Stimulated activated CD4-positive, alpha-beta T cell treated with anti-CD3 and anti-CD28 coated beads, Interleukin-2, amount 100 ng/mL, for 4 hours (primary cell): ENCODE data around the gene CCDC183.
"Not testable (repeated sequence)": the region's sequence is repeated elsewhere in the genome, so short reads cannot be mapped to it uniquely, and the experiment has no call there.

ENCODE experiments used
- DNase-seq: peaks from one replicate; pipeline ENCODE4 v3.0.0-alpha.2; 2020; ENCODE audit warnings: low read depth

The CCDC183 gene

DNA sequence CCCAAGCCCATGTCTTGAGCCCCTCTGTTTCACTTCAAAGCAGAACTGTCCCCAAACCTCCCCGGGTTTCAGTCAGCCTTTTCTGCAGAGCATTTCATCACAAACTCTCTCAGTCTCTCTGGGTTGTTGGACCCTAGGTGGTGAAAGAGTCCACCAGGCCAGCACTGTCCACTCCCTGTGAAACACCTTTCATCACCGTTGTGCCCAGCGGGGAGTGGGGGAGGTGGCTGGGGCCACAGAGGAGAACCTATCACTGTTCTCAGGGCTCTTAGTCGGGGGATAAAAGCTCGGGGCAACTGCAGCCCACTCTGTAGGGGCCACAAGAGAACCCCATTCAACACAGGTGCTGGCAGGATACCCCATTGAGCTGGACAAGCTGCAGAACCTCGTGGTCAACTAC, 6.2 kb downstream of the CCDC183 start:
- DNase-seq = no peak

DNA sequence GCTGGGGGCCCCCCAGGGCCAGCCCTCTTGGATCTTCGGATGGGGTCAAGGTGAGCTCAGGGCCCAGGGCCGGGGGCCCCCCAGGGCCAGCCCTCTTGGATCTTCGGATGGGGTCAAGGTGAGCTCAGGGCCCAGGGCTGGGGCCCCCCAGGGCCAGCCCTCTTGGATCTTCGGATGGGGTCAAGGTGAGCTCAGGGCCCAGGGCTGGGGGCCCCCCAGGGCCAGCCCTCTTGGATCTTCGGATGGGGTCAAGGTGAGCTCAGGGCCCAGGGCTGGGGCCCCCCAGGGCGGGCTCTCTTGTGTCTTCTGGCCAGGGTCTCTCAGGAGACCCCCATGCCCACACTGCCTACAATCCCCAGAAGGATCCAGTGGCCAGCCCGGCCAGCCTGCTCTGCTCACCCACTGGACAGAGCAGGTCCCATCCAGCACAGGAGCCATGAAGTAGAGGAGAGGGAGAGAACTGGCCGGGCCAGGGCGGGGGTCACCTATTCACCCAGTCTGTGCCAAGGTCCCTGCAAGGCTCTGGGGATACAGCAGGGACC, 6.9 kb downstream of the CCDC183 start:
- DNase-seq = not testable (repeated sequence)

DNA sequence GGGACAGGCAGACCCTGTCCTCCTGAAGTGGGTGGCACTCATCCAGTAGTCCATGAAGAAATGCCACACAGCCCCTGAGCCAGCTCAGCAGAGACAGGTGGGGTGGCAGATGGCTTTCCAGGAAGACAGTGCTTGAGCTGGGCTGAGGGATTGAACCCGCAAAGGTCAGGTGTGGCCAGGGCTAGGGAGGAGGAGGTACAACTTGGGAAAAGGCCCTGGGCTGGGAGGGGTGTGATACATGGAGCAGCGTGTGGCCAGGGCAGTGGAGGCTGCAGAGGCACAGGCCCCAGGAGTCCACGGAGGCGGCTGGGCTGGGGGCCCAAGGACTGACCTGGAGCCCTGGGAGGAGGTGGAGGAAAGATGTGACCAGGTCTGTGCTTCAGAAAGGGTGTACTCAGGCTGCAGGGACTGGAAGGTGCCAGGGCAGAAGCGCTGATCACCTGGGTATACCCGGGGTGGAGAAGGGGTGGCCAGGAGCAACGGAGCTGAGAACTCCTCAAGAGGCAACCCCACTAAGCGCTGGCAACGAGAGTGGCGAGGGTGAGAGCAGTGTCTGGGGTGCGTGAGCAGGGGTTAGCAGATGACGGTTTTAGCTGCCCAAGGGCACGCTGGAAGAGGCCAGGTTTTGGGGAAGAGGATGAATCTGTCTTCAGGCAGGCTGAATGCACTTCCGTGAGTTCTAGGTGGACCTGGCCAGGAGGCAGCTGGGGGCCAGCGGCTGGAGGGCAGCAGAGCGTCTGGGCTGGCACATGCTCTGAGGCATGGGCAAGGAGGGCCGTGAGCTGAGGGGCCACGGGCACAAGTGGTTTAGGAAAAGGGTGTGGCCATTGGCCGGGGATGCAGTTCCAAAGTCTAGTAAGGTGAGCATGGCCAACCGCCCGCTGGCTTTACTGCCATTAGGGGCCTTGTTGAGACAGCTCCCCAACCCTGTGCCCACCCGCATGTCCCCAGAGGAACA, 7.7 kb downstream of the CCDC183 start:
- no peak for DNase-seq

DNA sequence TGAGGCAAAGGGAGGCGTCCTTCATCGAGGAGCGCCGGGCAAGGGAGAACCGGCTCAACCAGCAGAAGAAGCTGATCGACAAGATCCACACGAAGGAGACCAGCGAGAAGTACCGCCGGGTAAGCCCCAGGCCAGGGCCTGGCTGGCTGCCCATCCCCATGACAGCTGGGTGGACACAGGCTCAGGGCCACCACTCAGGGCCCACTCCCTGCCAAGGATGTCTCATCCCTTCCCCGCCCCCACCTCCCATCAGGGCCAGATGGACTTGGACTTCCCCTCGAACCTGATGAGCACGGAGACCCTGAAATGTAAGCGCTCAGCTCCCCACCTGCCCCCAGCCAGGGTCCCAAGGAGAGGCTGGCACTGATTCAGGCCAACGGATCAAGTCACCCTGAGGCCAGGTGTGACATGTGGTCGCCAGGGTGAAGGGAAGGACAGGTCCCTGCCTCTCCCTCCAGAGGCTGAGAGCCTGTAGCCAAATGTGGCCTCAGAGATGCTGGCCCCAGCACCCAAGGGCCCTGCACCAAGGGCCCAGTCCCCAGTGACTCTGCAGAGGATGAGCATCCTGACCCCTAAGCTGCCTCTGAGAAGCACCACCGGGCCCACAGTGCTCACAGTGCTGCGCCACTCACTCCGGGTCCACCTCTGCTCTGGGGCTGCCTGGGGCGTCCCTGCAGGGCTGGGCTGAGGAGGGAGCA, 8.5 kb downstream of the CCDC183 start:
- DNase-seq = no peak

DNA sequence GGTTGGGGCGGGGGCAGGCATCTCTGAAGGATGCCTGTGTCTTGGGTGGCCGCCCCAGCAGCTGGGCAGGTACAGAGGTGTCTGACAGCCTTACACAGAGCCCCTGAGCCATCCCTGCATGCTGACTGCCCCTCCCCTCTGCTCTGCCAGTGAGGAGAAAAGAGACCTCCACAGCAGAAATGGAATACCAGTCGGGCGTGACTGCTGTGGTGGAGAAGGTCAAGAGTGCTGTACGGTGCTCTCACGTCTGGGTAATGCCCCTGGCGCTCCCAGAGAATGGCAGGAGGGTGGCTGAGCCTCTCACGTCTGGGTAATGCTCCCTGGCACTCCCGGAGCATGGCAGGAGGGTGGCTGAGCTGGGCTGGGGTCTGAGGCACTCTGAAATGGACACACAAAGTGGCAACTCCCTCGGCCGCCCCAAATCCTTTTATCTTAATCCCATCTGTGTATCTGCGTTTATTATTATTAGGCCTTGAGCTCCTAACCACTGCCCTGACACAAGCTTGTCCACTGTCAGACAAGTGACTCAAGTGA, 9.1 kb downstream of the CCDC183 start:
- no peak for DNase-seq

DNA sequence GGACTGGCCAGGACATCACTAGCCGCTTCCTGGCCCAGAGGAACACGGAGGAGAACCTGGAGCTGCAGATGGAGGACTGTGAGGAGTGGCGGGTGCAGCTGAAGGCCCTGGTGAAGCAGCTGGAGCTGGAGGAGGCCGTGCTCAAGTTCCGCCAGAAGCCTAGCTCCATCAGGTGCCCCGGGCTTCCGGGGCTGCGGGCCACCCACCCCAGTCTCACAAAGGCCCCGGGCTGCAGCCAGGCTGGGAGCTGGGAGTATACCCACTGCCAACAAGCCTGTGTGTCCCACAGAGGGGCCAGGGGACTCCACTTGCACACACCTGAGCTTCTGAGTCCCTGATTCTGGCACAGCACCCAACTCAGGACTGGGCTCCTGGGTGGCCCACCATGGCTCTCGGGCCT, 9.9 kb downstream of the CCDC183 start:
- DNase-seq = no peak

DNA sequence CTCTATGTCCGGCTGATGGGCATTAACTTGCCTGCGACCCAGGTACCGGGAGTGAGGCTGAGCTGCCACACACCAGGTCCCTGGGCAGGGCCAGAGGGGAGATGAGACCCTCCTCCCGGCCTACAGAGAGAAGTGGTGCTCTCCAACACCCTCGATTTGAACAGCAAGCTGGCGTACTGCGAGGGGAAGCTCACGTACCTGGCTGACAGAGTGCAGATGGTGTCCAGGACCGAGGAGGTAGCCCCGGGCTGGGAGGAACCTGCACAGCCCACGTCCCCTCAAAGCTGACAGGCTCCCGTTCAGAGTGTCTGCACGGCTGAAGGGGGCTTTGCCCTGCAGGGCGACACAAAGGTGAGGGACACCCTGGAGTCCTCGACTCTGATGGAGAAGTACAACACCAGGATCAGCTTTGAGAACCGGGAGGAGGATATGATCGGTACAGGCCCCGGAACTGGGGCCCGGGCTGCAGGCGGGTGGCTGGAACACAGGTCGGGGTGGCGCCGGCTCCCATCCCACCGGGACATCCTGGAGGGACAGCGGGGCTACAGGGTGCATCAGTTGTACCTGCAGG, 10.6 kb downstream of the CCDC183 start:
- no peak for DNase-seq

DNA sequence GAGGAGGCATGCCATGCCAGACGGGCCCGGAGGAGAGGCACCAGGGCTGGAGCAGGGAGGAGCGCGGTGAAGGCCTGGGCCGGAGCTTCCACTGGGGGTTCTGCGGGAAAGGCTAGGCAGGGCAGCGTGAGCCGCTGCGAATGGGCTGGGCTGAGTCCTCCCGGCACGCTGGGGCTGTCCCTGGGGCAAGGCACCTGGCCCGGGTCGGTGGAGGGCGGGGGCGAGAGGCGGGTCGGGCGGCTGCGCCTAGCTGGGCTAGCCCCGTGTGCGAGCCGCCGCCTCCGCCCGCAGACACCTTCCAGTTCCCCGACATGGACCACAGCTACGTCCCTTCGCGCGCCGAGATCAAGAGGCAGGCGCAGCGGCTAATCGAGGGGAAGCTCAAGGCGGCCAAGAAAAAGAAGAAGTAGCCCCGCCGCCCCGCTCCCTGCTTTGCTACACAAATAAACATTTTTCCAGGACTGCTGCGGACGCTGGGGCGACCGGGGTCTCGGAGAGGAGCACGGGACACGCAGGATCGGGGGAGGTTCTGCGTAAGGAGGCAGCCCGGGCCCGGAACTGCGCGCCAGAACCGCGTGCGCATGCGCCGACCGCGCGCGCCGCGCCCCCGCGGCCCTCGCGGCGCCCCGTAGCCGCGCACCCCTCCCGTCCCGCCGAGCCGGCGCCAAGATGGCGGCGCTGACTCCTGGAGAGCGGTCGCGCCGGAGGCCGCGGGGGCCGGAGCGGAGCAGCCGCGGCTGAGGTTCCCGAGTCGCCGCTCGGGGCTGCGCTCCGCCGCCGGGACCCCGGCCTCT, 11.3 kb downstream of the CCDC183 start, which contains the start of gene RABL6:
RABL6 (plus strand) TSS at position 668 of the 794 bp plus-strand sequence. CDS start 249 bp downstream, outside the sequence.
- peak; percentile 75 for DNase-seq

DNA sequence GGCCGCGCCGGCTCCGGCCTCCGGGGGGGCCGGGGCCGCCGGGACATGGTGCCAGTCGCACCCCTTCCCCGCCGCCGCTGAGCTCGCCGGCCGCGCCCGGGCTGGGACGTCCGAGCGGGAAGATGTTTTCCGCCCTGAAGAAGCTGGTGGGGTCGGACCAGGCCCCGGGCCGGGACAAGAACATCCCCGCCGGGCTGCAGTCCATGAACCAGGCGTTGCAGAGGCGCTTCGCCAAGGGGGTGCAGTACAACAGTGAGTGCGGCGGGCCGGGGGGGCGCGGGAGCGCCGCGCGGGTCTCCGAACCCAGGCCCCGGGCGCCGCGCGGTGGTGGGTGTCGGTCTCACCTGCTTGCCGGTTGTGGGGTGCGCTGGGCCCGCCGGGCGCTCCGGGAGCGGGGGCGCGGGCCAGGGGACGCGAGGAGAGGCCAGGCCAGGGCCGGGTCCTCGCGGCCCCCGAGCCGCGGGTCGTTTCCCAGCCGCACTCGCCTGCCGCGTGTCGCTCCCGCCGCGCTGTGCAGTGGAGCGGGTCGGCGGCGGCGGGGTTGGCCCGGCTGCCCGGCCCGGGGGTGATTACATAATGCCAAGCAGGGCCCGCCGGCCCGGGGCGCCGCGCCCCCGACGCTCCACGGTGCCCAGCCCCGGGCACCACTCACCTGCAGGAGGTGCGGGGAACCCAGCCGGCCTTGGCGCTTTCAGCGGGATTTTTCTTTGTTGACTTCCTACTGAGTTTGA, 12.1 kb downstream of the CCDC183 start:
- no peak for DNase-seq

DNA sequence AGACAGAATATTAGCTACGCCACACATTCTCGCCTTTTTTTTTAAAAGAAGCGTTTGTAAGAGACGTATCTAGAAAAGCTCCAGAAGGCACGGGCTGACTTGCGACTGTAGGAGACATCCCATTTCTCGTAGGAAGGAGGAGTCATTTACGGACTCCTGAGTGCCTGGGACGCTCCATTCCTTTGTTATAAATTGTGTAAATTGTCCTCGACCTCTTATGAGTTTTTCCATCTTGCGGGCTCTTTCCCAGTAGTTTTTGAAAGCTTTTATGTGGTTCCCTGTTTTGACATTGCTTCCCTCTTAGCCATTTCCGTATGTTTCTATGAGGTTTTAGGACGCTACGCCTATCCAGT, 12.6 kb downstream of the CCDC183 start:
- no peak for DNase-seq

DNA sequence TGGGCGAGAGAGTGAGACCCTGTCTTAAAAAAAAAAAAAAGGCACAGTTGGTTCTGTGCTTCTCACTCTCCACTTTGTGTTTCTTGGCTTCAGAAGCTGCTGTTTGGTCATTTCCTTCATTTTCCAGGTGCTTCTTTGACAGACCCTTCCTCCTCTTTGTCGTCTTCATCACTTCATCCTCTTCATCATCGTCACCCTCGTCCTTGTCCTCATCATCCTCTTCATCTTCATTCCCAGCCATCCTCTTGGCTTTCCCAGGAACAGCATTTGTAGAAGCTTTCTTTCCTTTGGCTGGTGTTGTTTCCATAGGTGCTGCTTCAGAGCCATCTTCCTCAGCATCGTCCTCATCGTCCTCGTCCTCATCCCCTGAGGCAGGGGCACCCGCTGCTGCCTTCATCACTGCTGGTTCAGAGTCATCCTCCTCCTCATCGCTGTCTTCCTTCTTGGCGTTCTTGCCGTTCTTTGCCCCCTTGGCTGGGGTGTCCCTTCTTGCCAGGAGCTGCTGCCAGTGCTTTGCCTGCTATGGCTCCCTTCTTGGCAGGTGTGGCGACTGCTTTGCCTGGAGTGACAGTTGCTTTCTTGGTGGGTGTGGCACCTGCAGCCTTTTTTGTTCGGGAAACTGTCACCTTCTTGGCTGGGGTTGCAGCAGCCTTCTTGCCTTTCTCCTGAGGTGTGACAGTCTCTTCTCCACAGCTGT, 18.7 kb downstream of the CCDC183 start:
- DNase-seq = no peak

DNA sequence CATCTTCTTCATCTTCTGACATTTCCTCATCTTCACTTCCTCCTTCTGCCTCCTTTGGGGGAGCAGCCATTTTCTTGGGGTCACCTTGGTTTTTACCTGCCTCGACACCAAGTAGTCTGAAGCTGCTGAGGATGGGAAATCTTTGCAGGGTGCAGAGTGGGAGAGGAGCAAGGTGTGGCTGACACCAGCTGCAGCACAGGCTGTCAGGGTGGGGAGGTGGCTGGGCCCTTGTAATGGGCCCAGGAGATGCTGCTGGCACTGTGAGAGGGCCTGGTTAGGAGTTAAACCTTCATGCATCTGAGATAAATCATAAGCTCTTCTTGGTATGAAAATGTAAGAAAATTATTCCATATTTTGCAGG, 19.3 kb downstream of the CCDC183 start:
- DNase-seq = no peak

DNA sequence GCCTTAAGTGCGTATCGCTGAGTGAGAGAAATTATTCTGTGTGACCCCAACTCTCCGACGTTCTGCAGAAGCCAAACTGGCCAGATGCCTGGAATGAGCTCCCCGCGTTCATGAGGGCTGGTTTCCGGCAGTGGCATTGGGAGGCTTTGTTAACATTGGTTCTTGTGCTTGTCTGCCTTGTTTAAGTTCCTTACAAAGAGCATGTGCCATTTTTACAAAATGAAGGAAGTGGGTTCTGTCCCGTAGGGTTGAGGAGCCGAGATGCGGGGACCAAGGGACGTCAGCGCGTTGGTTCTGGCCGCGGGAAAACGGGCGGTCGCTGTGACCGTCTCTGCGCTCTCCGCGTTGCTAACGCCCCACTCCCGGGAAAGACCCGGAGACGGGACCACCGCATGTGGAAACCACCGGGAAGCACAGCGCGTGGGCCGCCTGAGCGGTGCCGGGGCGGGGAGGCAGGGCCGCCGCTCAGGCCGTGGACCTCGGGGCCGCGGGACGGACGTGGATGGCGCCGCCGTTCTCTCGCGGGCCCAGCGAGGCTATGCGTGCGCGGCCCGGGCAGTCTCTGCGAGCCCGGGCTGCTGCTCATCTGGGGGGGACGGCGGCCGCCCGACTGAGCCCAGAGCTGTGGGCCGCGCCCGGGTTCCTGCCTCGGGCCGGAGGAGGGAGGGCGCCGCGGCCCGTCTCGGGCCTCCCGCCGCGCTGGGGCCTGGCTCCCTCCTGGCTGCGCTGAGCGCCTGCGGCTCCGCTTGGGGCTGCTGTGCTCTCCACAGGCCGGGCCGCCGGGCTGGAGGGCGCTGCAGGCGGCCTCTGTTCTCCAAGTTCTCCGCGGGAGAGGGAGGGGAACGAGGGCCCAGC, 25.1 kb downstream of the CCDC183 start:
- no peak for DNase-seq

DNA sequence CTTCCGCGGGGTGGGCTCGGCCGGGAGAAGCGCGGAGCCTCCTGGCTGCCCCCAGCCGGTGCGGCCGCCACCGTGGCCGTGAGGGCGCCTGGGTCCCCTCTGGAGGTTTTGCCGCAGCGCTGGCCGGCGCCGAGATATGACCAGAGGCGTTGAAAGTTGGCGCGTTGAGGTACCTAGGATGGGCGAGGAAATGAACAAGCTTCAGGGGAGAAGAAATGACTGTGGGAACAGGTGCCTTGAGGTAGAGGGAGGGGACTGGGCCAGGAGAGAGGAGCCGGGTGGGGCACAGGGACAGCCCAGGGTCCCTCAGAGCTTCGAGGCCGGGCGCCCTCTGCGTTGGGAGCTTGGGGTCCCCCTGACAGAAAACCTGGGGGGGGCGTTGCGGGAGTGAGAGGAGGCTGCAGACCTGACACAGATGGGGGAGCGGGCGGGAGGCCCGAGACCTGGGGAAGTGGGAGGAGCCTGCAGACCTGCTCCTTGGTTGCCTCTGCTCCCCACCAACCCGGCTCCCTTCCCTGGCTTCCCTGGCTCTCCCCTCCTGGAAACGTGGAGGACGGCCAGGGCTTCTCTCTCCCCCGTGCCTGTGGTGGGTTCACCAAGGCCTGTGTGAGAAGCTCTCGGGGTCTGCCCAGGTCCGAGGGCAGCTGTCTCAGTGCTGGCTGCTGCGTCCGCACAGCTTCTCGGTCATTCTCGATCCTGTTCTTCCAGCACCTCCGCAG, 25.8 kb downstream of the CCDC183 start:
- no peak for DNase-seq

DNA sequence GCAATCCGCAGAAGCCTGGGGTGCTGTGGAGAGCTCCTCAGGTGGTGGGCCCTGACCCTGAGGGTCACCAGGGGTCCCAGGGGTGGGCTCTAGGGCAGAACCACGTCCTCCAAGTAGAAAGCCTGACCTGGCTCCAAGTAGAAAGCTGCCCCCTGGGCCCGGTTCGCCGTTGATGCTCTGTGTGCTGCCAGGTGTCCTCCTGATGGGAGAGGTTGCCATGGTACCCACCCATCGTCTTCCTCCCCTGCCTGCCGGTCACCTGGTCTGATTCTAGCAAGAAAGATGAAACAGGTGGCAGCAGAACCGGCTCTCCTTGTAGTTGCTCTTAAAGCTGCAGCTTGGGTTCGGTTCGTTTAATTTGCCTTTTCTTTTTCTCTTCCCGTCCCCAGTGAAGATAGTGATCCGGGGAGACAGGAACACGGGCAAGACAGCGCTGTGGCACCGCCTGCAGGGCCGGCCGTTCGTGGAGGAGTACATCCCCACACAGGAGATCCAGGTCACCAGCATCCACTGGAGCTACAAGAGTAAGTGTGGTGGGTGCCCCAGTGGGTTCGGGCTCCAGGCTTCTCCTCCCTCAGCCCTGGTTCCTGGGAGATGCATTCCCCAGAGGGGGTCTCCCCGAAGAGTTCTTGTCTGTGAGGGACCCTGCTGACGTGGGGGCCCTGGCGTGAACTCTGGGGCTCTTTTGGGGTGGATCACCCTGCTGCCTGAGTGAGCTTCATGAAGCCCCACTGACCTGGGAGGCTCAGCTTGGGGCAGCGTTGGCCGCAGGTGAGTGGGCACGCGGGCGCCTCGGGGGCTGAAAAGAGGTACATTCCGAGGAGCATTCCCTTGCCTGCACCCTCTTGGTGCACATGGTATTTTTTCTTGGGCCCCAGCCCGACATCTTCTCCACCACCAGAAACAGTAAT, 27.3 kb downstream of the CCDC183 start:
- no peak for DNase-seq

DNA sequence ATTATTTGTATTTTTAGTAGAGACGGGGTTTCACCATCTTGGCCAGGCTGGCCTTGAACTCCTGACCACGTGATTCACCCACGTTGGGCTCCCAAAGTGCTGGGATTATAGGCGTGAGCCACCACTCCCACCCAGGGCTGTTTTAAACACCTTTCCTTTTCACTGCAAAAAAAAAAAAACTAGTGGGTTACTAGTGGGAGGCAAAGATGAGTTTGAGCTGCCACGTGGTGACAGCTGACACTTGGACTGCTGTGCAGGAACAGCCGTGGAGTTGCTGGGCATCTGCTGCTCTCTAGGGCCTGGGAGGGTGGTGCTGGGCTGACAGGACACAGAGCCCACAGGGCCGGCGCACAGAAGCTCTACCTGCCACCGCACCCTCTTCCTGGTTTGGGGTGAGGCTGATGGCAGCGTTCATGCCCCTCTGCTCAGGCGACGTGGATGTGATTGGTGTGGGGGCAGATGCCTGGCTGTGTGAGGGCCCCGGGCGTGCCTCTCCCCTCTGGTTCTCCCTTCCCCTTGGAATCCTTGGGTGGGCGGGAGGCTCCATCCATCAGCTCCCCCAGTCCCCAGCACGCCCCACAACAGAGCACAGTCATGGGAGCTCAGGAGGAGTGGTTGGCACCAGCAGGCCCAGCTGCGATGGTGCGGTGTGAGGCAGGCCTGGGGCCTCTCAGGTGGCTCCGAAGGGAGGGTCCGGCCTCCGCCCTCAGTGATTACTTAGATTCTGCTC, 28.5 kb downstream of the CCDC183 start:
- no peak for DNase-seq
